Colonic mucosa (tissue), 4 donors: ENCODE measurements around the gene CCDC172. TPM values are rescaled to one million over a fixed set of nuclear protein-coding genes. Genes with fewer than 3 reads are reported as not detected.
"Not testable (repeated sequence)": the region's sequence is repeated elsewhere in the genome, so short reads cannot be mapped to it uniquely, and the experiment has no call there.

Source experiments
- DNase-seq: peaks from one replicate; pipeline ENCODE4 v3.0.0-alpha.2; 2020
- H3K27ac ChIP-seq: fragments of 200-600 bp; one replicate; pipeline ENCODE4 v1.8.0; 2021
- H3K27me3 ChIP-seq: fragments of 200-600 bp; one replicate; pipeline ENCODE4 v1.8.0; 2021
- H3K36me3 ChIP-seq: fragments of 200-600 bp; one replicate; pipeline ENCODE4 v1.8.0; 2021
- H3K4me1 ChIP-seq: fragments of 200-600 bp; one replicate; pipeline ENCODE4 v1.8.0; 2021; ENCODE audit warnings: mild to moderate bottlenecking
- H3K4me3 ChIP-seq: fragments of 200-600 bp; one replicate; pipeline ENCODE4 v1.8.0; 2021
- H3K9ac ChIP-seq, 2 donors: one replicate each; pipeline ENCODE4 v1.7.0; 2013; ENCODE audit warnings: control low read depth in 2 of 2, low read depth in 2 of 2, low read length in 2 of 2
- H3K9me3 ChIP-seq: fragments of 200-600 bp; one replicate; pipeline ENCODE4 v1.8.0; 2021
- CTCF ChIP-seq: fragments of 200-600 bp; IDR thresholded peaks from one replicate; pipeline ENCODE4 v1.8.0; 2022; ENCODE audit warnings: antibody characterized with exemption, mild to moderate bottlenecking
- intact Hi-C: fragments of 100-400 bp; cut with DNase I; formaldehyde crosslinking; loops from one replicate; pipeline ENCODE4 v1.14.1; 2022
- total RNA-seq, 2 donors: library from RNA; stranded (reverse); fragmentation: NEBNext Ultra II Directional in 1 of 2; extraction: Animal tissue kit (Norgen Biotek cat#: 25700) in 1 of 2; gene quantifications; one replicate each; pipeline ENCODE4 v1.2.1, GENCODE V29; 2021
- donor health status: healthy.
- donor health status: DM: no; HTN: no; CAD: no.
- donor health status: DM: no; HTN: no; CAD: no.

The CCDC172 gene
- total RNA-seq, 2 donors from 2014 or later: not detected

GRCh38 chr10:116385994-116386809 is 62.0 kb downstream of the CCDC172 start:
- no peaks in the 10 kb centered on the region for H3K27me3 ChIP-seq
- TF ChIP-seq CTCF: peak; percentile 25
- intact Hi-C loops: loop anchor here (5.0 to 10.0 kb wide), 3 partner anchors 581 to 1034 kb away; no protein-coding TSS in a partner anchor
- no peak overlapping the region for H3K27ac ChIP-seq
- DNase-seq: no peak
- no peak overlapping the region for H3K9ac ChIP-seq
- no peak overlapping the region for H3K4me3 ChIP-seq
- no peaks in the 10 kb centered on the region for H3K4me1 ChIP-seq
- no peaks in the 10 kb centered on the region for H3K36me3 ChIP-seq
- no peaks in the 10 kb centered on the region for H3K9me3 ChIP-seq

- H3K36me3 ChIP-seq, DNase-seq, intact Hi-C loops: not testable (repeated sequence)
Observed at GRCh38 chr10:116393246-116393831, 69.1 kb downstream of the CCDC172 start.

GRCh38 chr10:116395223-116395985 is 71.2 kb downstream of the CCDC172 start:
- H3K27me3 ChIP-seq: no peaks in the 10 kb centered on the region
- H3K4me1 ChIP-seq: no peaks in the 10 kb centered on the region
- no peaks in the 10 kb centered on the region for H3K9me3 ChIP-seq
- no peaks in the 10 kb centered on the region for H3K36me3 ChIP-seq
- intact Hi-C loops: no loop called here
- no peak overlapping the region for H3K27ac ChIP-seq
- TF ChIP-seq CTCF: no peak
- no peak for DNase-seq
- H3K9ac ChIP-seq: no peak overlapping the region
- no peak overlapping the region for H3K4me3 ChIP-seq

More at GRCh38 chr10:116393246-116393831, 69.1 kb downstream of the CCDC172 start:
- H3K4me1 ChIP-seq, H3K9me3 ChIP-seq, H3K9ac ChIP-seq, H3K4me3 ChIP-seq, H3K27me3 ChIP-seq, H3K27ac ChIP-seq: not testable (repeated sequence)

- intact Hi-C loops: no loop called here
- H3K36me3 ChIP-seq: no peaks in the 10 kb centered on the region
- no peak overlapping the region for H3K9ac ChIP-seq
- no peaks in the 10 kb centered on the region for H3K27me3 ChIP-seq
- no peaks in the 10 kb centered on the region for H3K9me3 ChIP-seq
- H3K4me3 ChIP-seq: no peak overlapping the region
- no peak overlapping the region for H3K27ac ChIP-seq
- TF ChIP-seq CTCF: no peak
- DNase-seq: no peak
- no peaks in the 10 kb centered on the region for H3K4me1 ChIP-seq
Observed at GRCh38 chr10:116398224-116398623, 74.0 kb downstream of the CCDC172 start.

- no peaks in the 10 kb centered on the region for H3K36me3 ChIP-seq
- no peaks in the 10 kb centered on the region for H3K9me3 ChIP-seq
- intact Hi-C loops: no loop called here
- DNase-seq: no peak
- H3K4me1 ChIP-seq: no peaks in the 10 kb centered on the region
- no peaks in the 10 kb centered on the region for H3K27me3 ChIP-seq
- H3K9ac ChIP-seq: no peak overlapping the region
- no peak overlapping the region for H3K27ac ChIP-seq
- TF ChIP-seq CTCF: no peak
- no peak overlapping the region for H3K4me3 ChIP-seq
Observed at GRCh38 chr10:116402858-116403257, 78.6 kb downstream of the CCDC172 start.
